NOMO-1 treated with DMSO at 0.1 percent for 48 hours (cell line): ENCODE data around the gene ASIC2.

Source experiments
- DNase-seq: peaks from one replicate; lab custom pipeline; 2025; ENCODE audit not compliant: unreplicated experiment; lab: John Stamatoyannopoulos, UW

ASIC2 gene

DNA sequence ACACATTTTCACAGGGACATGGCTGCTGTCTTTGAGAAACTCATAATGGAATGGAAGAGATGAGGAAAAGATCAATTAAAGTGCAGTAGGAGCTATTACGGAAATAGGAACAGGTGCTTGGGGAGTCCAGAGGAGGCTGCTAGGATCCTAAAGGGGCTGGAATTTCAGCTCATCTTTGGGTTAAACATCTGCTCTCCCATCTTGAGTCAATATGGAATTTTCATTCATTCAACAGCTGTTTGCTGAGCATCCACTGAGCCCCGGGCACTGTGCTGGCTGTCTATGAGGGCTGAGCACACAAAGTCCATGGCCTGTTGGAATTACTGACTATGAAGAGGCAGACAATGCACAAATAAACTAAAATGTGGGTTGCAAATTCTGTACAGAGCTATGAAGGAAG, 47.9 kb downstream of the ASIC2 start:
- no peak for DNase-seq

DNA sequence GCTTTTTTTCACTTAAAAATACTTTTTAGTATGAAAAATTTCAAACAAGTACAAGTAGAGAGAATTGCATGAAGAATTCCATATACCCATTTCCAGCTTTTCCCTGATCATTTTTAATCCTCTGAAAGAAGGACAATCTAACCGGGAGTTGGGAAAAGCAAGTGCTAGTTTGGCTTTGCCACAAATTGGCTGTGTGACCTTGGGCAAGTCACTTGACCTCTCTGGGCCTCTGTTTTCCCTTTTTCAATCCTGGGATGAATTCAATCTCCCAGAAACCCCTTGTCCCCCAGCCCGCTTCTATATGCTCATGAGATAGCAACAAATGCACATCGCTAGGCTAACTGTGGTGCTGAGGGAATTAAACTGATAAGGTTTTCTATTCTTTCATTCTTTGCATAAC, 49.4 kb downstream of the ASIC2 start:
- no peak for DNase-seq

DNA sequence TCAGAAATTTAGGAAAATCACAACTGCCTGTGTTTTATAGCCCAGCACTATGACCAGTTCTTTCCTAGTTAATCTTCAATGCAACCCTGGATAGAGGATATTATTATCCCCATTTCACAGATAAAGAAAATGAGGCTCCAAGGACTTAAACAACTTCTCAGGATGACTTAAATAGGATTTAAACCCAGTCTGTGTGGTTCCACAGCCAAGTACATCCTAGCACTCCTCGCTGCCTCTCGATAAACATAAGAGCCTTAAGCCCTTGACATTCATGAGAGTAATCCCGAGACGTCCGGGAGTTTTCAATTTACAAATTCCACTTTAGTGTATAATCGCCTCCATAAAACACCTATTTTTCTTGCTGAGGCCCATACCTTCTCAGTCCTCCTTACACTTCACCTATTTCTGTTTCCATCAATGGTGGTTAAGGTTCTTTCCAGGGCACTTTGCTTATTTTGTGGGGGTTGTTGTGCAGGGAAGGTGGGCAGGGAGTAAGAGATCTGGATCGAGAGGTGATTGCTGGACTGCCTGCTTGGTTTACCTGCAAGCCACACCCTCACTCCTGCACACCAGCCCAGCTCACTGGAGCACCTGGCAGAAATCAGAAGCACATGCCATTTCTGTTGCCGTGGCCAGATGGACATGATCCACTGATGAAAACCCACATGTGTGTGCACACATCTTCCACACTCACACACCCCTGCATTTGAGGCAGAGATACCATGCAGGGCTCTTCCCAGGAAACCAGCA, 50.5 kb downstream of the ASIC2 start:
- DNase-seq, result no peak

DNA sequence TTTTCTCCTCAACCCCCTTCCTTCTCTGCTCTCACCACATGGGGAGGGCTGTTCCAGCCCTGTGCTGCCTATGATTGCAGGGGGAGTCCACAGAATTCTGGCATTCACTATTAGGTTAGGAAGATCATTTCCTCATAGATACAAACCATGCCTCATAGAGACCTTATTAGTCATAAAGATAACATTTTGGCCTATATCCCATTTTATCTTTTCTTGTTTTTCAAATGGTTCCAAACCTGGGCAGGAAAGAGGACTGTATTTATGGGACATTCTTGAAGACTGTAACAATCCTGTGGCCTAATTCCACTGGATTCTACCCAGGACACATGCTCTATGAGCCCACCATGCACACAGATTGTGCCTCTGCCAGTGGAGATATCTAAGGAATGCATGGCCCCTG, 51.7 kb downstream of the ASIC2 start:
- DNase-seq, result no peak

DNA sequence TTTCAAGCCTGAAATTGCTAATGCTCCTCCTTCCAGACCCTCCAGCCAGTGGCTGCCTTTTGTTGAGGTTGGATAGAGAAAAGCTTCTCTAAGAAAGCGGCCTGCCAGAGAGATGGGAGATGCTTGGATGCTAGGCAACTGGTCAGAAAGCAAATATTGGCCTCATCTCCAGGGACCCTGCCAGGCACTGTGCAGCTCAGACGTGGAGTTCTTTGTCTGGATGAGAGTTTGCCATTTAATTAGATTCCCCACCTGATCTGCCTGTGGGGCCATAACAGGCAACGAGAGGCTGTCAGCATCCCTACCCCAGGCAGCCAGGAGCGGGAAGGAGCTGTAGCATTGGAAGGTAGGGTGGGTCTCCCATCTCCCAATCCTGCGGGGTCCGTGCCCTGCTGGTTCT, 52.7 kb downstream of the ASIC2 start:
- DNase-seq, result no peak

DNA sequence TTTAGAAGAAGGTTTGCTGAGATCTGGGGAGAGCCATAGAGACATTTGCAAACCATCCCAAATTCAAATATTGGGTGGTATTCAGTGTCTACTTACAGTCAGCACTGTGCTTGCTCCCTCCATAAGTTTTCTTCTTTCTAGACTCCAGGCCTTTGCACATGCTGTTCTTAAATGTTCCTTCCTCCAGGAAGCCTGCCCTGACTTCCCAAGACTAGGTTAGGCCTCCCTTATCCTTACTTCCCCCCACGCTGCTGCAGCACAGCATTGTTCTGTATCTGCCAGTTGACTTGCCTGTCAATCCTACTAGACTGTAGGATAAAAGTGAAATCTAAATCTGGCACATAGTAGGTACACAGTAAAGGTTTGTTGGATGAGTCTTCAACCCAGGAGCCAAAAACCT, 53.4 kb downstream of the ASIC2 start:
- no peak for DNase-seq

DNA sequence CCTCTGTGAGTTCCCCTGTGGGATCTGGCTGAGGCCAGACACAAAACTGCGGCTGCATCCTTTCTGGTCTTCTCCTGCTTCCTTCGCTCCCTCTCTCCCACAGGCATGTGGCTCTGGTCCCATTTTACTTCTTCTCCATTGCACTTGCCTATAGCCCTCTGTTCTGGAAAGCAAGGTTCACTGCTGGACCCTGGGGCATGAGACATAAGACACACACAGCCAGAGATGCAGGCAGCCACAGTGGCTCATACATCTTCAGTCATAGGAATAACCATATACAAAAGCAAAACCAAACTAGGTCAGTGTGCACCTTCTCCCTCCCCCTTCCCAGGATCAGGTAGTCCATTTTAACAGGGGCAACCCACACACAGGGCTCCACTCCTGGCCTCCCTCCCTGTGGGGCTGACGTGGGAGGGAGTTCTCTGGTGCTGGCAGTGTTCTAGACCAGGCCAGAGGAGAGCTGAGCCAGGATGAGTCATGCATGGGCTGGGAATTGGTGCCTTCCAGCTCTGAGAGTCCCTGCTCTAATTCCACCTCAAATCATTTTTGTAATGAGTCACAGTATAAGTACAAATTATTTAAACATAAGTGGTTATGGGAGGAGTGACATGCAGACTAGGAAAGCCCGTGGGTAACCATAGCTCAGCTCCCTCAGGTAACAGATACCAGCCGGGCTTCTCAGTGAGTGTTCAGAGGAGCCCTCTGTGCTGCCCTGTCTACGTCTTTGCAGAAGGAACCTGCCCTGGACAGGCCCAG, 58.0 kb downstream of the ASIC2 start:
- no peak for DNase-seq

DNA sequence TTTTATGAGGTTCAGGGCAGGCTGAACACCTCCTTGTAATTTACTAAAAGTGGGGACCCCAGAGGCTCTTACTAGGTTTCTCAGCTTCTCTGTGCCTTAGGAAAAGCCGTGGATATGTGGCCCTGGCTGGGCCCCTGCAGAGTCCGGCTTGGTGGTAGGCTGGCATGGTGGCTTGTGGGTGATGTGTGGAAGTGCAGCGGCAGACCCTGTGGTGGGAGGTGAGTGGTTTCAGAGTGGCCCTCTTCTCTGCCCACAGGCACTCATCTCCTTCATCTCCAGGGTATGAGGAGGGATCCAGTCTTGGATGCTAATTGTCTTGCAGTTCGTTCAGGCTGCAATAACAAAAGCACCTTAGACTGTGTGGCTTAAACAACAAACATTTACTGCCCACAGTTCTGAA, 58.9 kb downstream of the ASIC2 start:
- no peak for DNase-seq

DNA sequence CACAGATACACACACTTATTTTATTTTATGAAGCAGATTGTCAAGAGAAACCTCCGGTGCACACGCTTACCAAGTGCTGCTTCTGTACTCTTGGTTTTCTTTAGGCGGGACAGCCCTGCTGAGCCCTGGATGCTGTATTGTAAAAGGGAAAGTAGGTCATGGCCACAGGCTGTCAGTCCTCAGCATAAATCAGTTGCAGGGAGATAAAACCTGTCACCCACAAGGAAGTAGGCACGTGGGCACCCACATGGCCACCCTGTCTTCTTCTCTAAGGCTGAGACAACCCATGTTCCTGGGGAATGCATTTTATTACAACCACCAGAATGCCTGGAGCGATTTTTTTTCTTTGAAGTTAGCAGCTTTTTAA, 59.3 kb downstream of the ASIC2 start:
- DNase-seq, result no peak

DNA sequence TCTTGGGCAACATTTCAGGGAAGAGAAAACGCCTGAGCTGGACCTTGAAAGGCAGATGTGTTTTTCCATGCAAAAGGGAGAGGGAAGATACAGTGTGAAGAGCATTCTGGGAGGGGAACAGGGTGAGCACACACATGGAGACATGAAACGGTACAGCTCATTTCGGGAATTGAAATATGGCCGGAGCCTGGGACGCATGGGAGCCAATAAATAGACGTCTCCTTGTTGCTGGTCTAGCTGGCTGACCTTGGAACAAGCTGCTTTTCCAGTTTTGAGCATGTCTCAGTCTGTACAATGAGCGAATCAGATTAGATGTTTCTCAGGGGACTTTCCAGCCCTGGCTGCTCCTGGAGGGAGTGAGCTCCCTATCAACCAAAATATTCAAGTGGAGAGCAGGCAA, 63.6 kb downstream of the ASIC2 start:
- DNase-seq, result no peak

DNA sequence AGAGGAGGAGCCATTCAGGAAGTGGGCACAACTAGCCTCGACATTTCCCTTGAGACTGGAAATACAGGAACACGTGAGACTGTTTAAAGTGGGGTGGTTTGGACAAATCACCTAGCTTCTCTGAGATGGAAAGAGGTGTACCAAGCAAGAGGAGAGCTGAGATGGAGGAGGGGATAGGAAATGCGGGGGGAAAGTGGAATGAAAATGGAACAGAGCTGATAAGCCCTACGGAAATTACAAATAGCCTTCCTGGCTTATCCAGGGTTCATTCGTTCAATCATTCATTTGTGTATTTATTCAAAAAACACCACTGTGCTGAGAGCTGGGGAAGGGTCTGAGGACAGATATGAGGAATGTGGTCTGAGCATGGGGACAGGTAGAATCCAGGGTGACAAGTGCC, 64.1 kb downstream of the ASIC2 start:
- DNase-seq, result no peak

DNA sequence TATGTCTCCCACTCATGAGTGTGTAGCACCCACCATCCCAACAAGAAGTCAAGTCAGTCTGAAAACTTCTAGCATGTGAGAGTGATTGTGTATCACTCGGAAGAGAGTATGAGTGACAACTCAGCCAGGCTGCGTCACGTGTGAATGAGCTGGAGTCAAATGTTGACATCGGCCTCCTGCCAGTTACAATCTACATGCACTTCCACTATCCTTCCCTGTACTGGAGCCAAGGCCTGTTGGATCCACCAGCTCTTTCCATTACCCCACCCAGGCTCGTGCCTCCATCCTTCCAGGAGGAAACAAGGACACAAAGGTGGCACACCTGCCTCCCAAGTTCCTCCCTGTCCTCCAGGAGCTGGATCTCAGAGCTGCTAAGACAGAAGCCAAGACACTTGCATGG, 64.5 kb downstream of the ASIC2 start:
- no peak for DNase-seq

DNA sequence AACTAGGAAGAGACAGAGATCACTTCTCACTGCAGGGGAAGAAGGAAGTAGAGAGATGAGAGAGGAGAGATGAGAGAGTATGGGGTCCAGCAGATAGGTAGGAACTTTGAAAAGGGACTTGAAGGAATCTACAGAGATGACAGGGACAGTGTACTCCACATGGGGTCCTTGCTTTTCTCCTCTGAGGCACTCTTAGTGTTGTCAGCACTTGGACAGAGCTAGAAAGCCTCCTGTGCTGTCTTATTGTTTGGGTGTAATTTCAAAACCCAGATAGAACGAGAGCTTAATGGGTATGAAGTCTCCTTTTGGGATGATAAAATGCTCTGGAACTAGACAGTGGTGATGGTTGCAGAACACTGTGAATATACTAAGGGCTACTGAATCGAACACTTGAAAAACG, 65.2 kb downstream of the ASIC2 start:
- DNase-seq, result no peak

DNA sequence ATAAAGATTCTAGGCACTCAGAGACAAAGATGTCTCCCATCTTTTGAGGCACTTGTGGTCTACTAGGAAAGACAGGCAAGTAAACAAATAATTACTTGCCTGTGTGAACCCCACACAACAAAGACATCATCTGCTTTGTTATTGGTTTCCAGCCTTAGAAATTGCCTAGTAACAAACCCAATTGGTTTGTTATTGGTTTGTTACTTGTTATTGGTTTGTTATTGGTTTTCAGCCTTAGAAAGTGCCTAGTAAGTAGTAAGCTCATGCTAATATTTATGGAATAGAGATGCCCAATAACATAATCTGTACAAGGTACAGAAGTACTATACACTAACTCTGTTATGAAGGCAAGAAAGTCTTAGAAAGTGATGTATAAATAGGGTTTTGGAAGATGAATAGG, 67.1 kb downstream of the ASIC2 start:
- no peak for DNase-seq

DNA sequence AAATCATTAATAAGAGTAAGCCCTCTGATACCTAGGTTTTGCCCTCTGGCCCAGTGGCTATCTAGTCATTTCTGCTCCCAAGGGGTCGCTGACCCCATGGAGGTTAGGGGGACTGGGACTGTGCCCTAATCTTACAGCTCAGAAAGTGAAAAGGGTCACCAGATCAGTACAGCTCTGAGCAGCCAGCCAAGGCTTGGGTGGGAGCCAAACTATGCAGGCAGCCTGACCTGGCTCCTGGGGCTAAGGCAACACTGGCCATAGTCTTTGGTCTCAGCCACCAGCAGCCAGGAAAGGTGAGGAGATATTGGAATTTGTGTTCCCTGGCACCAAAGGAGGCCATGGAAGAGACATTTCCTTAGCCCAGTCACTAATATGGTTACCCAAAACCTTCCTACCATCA, 67.6 kb downstream of the ASIC2 start:
- no peak for DNase-seq

DNA sequence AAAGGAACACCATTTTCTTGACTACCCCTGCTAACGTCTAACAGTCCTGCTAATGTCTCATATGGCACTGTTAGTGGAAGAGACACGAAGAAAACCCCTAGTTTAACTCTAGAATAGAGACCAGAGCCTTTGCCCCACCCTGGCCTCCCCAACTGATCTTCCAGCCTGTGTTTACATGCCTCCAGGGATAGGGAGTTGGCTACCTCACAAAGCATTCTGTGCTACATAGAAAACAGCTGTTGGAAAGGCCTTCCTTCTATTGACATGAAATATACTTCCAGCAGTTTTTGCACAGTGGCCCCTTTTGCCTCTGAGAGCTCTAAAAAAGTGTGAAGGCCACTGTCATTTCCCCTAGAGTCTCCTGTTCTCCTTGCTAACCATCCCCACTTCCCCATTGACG, 73.1 kb downstream of the ASIC2 start:
- DNase-seq, result no peak

DNA sequence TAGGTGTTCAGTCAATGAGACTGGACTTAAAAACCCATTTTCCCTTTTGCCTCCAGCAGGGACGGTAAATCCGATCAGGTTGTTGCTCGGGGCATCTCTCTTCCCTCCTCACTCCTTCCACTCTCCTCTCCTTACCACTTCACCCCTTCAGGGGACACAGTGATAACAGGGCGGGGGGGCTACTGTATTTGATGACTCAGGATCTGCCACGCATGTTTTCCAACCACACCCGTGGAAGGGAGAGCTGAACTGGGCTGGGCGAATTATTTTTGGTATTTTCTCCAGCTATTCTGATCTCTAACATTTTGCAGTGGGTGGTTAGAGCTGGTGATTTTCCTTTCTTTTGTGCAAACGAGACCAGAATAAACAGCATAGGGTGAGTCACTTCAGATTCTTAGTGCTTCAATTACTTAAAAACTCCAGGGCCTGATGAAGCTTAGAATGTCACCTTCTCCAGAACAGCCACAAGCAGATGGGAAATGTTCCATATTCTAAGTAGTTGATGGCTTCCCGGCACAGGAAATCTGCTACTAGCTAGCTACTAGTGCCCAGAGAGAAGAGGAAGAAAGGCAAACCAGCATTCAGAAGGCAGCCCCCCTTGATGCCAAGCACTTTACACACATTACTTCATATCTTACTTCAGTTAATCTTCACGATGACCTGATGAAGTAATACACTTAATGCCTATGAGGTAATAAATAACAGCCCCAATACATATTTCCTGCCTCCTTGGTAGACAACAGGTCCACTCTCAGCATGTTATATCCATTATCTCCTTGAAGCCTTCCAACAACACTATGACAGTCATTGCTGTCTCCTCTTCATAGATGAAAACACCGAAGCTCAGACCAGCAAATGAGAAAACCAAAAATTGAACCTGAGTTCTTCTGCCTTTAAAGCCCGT, 74.1 kb downstream of the ASIC2 start:
- no peak for DNase-seq

DNA sequence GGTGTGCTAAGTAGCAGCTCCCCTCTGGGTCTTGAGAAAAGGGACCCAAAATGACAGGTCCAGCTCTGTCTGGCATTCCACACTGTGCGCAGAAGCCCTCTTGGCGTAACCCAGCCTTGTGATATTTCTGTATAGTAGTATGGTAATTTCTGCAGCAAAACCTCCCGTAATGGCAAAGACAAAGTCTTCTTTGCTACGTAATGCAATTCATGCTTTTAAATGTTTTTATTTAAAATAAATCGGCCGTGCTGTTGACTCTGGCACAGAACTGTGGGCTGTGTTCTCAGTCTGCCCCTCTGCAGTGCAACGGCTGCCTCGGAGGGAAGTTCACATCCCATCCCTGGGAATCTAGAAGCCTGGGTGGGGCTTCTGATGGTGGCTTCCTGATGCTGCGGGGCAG, 75.2 kb downstream of the ASIC2 start:
- no peak for DNase-seq

DNA sequence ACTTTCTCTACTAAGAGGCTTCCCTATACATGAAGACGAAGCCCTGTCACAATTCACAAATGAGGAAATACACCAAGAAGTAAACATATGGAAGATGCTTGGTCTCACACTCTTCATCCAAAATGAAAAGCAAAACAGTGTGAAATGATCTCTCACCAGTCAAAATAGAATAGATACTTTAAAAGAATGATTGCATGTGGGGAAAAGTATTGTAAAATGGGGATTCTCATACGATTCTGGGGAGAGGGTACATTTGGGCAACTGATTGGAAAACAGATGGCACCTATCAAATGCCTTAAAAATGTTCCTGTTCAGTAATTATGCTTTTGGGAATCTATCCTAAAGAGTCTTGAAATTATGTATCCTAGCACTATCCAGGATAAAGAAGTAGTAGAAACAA, 78.1 kb downstream of the ASIC2 start:
- DNase-seq, result no peak

DNA sequence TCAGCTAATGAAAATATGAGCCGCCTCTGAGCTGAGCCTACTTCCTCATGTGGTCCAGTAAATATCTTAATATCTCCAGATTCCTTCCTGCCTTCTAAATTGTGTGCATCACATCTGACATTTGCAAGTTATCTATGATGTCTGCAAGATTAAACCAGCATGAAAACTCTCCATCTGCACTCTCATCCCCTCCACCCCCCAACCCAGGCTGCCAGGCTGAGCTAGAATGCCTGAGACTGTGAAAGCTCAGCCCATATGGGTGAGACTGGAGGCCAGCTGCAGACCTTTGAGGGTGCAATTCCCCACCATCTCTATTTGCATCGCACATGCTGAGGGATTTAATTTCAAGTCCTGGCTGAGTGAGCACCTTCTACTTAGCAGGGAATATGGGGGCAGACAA, 82.8 kb downstream of the ASIC2 start:
- peak; percentile 37 for DNase-seq

DNA sequence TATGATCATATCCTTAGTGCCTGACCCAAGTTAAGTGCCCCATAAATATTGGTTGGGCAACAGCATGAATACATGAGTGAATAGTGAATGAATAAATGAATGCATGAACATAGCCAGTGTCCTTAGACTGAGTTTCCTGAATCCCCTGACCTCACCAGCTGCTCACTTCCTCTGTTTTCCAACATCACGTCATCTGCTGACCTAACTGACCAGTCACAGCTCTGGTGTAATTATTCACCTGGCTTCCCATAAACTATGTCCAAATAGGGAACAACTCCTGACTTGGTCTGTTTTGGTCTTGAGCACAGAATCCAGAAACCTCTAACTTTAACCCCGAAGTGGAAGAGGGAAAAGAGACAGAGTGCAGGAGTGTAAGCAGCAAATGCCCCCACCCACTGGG, 83.4 kb downstream of the ASIC2 start:
- DNase-seq, result no peak

DNA sequence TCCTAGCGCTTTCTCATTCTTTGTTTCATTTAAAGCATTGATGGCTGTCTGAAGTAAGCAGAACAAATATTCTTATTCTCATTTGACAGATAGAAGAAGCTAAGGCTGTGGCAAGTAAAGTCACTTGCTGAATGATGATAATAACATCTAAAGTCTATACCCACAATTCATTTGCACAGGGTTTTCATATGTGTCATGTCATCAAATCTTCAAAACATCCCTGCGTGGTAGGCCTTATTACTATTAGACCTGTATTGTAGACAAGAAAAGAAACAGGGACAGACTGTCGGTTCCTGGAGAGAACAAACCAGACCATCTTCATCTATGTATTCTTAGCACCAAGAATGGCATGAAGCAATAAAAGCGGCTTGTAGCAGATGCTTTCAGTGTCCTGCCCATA, 85.9 kb downstream of the ASIC2 start:
- DNase-seq, result no peak
